ENCODE results near the gene C11orf16. TPM values are rescaled to one million over a fixed set of nuclear protein-coding genes. Genes with fewer than 3 reads are reported as not detected.

The C11orf16 gene
- total and polyA plus RNA-seq, 9 of the 15 experiments (the other 6 are each of a cell fraction or from before 2014, with no cell fraction given) = not detected

GRCh38 chr11:8964324-8965320 is 31.9 kb upstream of the C11orf16 start, which contains the start of gene TMEM9B (continued):
- TF ChIP-seq THAP12 (CRISPR knock-in tag; IDR thresholded peaks at IDR 0.05) = peak; percentile 27; the same call in 1 of the 2 replicates
- TF ChIP-seq DIDO1 (tag; IDR thresholded peaks at IDR 0.05; ENCODE audit: low read depth) = peak; percentile 64; the same call in 1 of the 2 replicates
- peak; percentile 87 for TF ChIP-seq ETV5 (CRISPR knock-in tag; IDR thresholded peaks at IDR 0.05; ENCODE audit: low read depth)
- TF ChIP-seq CHCHD3 (CRISPR knock-in tag; IDR thresholded peaks at IDR 0.05) = no peak
- peak; percentile 68 for TF ChIP-seq L3MBTL2 (IDR thresholded peaks at IDR 0.05)
- no peak for TF ChIP-seq HNRNPH1 (optimal IDR thresholded peaks at IDR 0.05; ENCODE audit: low read depth, low read length)
- TF ChIP-seq, protein P1, sequence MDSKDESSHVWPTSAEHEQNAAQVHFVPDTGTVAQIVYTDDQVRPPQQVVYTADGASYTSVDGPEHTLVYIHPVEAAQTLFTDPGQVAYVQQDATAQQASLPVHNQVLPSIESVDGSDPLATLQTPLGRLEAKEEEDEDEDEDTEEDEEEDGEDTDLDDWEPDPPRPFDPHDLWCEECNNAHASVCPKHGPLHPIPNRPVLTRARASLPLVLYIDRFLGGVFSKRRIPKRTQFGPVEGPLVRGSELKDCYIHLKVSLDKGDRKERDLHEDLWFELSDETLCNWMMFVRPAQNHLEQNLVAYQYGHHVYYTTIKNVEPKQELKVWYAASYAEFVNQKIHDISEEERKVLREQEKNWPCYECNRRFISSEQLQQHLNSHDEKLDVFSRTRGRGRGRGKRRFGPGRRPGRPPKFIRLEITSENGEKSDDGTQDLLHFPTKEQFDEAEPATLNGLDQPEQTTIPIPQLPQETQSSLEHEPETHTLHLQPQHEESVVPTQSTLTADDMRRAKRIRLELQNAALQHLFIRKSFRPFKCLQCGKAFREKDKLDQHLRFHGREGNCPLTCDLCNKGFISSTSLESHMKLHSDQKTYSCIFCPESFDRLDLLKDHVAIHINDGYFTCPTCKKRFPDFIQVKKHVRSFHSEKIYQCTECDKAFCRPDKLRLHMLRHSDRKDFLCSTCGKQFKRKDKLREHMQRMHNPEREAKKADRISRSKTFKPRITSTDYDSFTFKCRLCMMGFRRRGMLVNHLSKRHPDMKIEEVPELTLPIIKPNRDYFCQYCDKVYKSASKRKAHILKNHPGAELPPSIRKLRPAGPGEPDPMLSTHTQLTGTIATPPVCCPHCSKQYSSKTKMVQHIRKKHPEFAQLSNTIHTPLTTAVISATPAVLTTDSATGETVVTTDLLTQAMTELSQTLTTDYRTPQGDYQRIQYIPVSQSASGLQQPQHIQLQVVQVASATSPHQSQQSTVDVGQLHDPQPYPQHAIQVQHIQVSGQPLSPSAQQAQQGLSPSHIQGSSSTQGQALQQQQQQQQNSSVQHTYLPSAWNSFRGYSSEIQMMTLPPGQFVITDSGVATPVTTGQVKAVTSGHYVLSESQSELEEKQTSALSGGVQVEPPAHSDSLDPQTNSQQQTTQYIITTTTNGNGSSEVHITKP (IDR thresholded peaks at IDR 0.05; ENCODE audit: partially characterized antibody) = peak; percentile 62
- TF ChIP-seq, protein P2, sequence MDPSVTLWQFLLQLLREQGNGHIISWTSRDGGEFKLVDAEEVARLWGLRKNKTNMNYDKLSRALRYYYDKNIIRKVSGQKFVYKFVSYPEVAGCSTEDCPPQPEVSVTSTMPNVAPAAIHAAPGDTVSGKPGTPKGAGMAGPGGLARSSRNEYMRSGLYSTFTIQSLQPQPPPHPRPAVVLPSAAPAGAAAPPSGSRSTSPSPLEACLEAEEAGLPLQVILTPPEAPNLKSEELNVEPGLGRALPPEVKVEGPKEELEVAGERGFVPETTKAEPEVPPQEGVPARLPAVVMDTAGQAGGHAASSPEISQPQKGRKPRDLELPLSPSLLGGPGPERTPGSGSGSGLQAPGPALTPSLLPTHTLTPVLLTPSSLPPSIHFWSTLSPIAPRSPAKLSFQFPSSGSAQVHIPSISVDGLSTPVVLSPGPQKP (CRISPR knock-in tag; IDR thresholded peaks at IDR 0.05) = no peak
- 0 out of 4 replicates have a peak, but pooled peaks of 1 of the 2 experiments have one; percentile 23 for TF ChIP-seq TEAD1 (CRISPR knock-in tag; IDR thresholded peaks at IDR 0.05)
- no peak for TF ChIP-seq TEAD2 (tag; IDR thresholded peaks at IDR 0.05)
- peak; percentile 18 for TF ChIP-seq SP2 (IDR thresholded peaks at IDR 0.05; ENCODE audit: extremely low read depth, low read depth, low read length, poor library complexity, severe bottlenecking)

All from K562 (cell line).